Activated T-cell treated with anti-CD3 and anti-CD28 coated beads, Interleukin-2, amount 50 U/mL, for 24 hours (primary cell): ENCODE results near the gene TFCP2L1.

Experiments
- DNase-seq: peaks from one replicate; pipeline ENCODE4 v3.0.0-alpha.2; 2020
- H3K27ac Mint-ChIP-seq: 2 replicates; pipeline ENCODE4 v1.8.0; 2020; ENCODE audit warnings: mild to moderate bottlenecking, mixed read lengths
- H3K27me3 Mint-ChIP-seq: 2 replicates; pipeline ENCODE4 v1.8.0; 2020; ENCODE audit warnings: mixed read lengths
- H3K36me3 Mint-ChIP-seq: 2 replicates; pipeline ENCODE4 v1.8.0; 2020; ENCODE audit warnings: low read depth, mixed read lengths
- H3K4me1 Mint-ChIP-seq: 2 replicates; pipeline ENCODE4 v1.8.0; 2020; ENCODE audit warnings: low read depth, mixed read lengths
- H3K4me3 Mint-ChIP-seq: 2 replicates; pipeline ENCODE4 v1.8.0; 2020; ENCODE audit warnings: mild to moderate bottlenecking, moderate library complexity, mixed read lengths
- H3K9me3 Mint-ChIP-seq: 2 replicates; pipeline ENCODE4 v1.8.0; 2020; ENCODE audit warnings: mixed read lengths

TFCP2L1 gene

DNA sequence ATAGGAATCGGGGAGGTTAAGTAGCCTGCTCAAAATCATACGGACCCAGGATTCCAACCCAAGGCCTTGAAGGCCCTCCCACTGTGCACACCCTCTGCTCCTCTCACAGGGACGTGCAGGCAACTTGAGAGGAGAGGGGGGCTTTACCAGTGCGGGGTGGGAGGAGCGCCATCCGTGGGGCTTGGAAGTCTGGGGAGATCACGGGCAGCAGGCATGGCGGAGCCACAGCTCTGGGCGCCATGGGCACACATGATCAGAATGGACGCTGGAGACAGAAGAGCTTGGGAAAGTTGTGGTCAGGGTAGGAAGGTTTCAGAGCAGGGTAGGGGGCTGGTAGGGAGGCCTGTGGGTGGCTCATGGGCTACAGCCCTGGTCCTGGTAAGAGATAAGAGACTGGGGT is 70.7 kb downstream of the TFCP2L1 start:
- H3K4me3 Mint-ChIP-seq: no peak overlapping the region
- no peak overlapping the region for H3K27ac Mint-ChIP-seq
- no peaks in the 10 kb centered on the region for H3K9me3 Mint-ChIP-seq
- no peaks in the 10 kb centered on the region for H3K36me3 Mint-ChIP-seq
- H3K4me1 Mint-ChIP-seq: no peaks in the 10 kb centered on the region
- DNase-seq: no peak
- no peaks in the 10 kb centered on the region for H3K27me3 Mint-ChIP-seq

DNA sequence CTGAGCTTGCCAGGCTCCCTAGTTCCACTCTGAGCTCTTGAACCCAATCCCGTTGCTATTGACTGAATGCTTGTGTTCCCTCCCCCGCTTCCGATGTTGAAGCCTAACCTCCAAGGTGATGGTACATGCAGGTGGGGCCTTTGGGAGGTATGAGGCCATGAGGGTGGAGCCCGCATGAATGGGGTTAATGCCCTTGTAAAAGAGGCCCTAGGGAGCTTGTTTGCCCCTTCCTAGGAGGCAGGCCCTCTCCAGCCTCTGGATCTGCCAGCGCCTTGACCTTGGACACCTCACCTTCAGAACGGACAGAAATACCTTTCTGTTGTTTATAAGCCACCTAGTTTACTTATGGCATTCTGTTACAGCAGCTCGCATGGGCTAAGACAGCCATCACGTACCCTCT is 71.6 kb downstream of the TFCP2L1 start:
- Mint-ChIP-seq H3K9me3 (no peaks in the 10 kb centered on the region), H3K4me1 (no peaks in the 10 kb centered on the region), H3K4me3 (no peak overlapping the region), H3K36me3 (no peaks in the 10 kb centered on the region), H3K27me3 (no peaks in the 10 kb centered on the region), H3K27ac (no peak overlapping the region)
- no peak for DNase-seq

DNA sequence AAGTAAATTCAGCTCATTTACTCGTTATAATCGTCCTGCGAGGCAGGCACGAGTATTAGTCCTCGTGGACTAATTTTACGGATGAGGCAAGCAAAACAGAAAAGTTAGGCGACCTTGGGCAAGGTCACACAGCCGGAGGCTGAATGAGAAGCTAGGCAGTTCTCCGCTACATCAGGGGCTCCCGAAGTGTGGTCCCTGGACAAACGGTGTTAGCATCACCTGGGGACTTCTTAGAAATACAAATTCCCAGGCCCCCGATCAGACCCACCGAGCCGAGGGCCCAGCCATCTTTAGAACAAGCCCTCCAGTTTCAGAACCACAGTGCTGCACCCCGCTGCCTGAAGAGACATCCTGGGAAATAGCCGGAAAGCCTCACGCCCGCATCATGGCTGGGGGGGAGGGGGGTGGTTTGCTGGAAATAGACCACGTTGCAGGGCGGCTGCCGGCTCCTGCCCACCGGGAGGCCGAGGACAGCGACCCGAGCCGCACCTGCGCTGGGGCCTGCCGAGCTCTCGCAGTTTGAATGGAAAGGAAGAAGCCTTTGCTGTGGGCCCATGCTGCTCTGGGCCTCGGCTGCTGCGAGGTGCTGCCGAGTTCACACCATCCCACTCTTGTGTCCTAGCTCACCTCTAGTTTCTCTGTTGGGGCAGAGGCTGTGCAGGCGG is 72.2 kb downstream of the TFCP2L1 start:
- Mint-ChIP-seq H3K27ac (no peak overlapping the region), H3K4me1 (no peaks in the 10 kb centered on the region), H3K36me3 (no peaks in the 10 kb centered on the region), H3K9me3 (no peaks in the 10 kb centered on the region), H3K4me3 (no peak overlapping the region), H3K27me3 (no peaks in the 10 kb centered on the region)
- no peak for DNase-seq

DNA sequence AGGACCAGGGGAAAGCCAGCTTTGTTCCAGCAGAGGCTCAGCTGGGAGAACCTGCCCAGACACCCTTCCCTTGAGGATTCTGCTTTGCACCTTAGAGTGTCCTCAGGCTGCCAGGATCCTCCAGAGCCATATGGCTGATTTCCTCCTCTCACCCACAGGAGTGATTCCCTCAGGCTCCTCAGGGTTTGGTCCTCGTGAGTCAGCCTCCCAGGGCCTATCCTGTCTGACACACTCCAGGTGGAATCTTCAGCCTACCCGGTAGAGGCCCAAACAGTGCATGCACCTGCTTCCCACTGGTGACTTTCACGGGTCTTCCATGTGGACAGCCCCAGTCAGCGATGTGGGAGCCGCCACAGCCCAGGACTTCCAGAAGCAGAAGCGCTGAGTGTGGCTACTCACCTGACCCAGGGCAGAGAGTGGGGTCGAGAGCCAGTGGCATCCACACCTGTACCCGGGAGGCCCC is 73.3 kb downstream of the TFCP2L1 start:
- Mint-ChIP-seq H3K4me3 (no peak overlapping the region), H3K27me3 (no peaks in the 10 kb centered on the region), H3K36me3 (no peaks in the 10 kb centered on the region), H3K4me1 (no peaks in the 10 kb centered on the region), H3K27ac (no peak overlapping the region), H3K9me3 (no peaks in the 10 kb centered on the region)
- DNase-seq: no peak

DNA sequence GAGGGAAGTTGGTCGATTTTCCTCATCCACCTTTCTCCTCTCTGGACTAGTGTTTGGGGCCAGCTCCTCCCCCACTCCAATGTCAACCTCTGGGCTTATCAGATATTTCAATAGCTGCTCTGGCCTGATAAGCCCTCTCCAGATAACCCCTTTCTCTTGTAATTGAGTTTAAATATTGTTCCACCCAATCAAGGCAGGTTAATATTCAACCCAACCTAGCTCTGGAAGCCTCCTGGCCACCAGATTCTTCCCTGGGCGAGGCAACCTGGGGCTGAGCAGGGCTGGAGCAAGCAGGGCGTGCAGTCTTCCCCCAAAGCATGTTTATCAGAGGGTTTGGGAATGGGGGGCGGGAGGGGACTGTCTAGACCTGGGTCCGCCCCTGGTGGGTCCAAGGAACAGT is 73.8 kb downstream of the TFCP2L1 start:
- no peaks in the 10 kb centered on the region for H3K36me3 Mint-ChIP-seq
- H3K27me3 Mint-ChIP-seq: no peaks in the 10 kb centered on the region
- DNase-seq: no peak
- no peak overlapping the region for H3K4me3 Mint-ChIP-seq
- H3K4me1 Mint-ChIP-seq: no peaks in the 10 kb centered on the region
- no peak overlapping the region for H3K27ac Mint-ChIP-seq
- H3K9me3 Mint-ChIP-seq: no peaks in the 10 kb centered on the region

DNA sequence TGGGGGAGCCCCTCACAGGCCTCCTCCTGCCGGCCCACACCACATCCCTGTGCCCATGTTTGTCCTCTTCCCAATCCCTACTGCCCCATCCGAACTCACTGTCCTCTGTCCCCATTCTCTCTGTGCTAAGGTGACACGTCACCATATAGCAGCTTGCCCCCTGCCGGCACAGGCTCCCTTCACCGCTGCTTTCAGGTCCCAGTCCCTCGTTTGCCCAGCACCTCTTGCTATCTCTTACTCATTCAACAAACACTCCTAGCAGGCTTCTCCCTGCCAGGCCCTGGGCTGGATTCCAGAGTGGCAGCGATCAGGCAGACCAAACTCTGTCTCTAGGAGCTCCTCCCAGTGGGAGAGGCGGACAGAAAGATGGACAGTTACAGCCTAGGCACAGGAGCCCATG is 74.3 kb downstream of the TFCP2L1 start:
- Mint-ChIP-seq H3K36me3 (no peaks in the 10 kb centered on the region), H3K27ac (no peak overlapping the region)
- DNase-seq: no peak

DNA sequence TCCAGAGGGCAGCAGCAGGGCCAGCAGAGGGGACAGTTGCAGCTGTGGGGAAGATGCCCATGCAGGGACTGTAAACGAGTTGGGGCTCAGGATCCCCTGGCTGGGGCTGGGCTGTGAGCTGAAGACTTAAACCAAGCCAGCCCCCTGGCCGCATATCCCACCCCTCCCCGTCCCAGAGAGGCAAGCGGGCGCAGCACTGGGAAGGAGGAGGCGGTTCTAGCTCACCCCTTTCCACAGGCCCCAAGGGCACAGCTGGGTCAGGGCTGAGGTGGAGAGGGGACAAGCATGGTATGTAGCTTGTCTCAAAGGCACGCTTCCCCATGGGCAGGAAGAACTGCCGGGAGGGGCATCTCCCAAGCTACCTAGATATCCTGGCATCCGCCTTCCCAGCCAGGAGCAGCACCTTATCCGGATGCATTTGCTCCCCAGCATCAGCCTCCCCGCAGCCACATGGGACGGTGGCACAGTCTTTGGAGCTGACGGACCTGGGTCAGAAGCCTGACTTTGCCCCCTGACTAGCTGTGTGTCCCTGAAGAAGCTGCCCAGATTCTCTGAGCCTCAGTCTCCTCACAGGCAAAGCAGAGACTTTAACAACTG is 75.9 kb downstream of the TFCP2L1 start:
- no peaks in the 10 kb centered on the region for H3K36me3 Mint-ChIP-seq
- no peaks in the 10 kb centered on the region for H3K27me3 Mint-ChIP-seq
- DNase-seq: no peak
- H3K27ac Mint-ChIP-seq: no peak overlapping the region
- H3K4me1 Mint-ChIP-seq: no peaks in the 10 kb centered on the region
- no peak overlapping the region for H3K4me3 Mint-ChIP-seq
- no peaks in the 10 kb centered on the region for H3K9me3 Mint-ChIP-seq

More for the DNA sequence above, 74.3 kb downstream of the TFCP2L1 start:
- Mint-ChIP-seq H3K27me3 (no peaks in the 10 kb centered on the region), H3K4me3 (no peak overlapping the region), H3K4me1 (no peaks in the 10 kb centered on the region), H3K9me3 (no peaks in the 10 kb centered on the region)

DNA sequence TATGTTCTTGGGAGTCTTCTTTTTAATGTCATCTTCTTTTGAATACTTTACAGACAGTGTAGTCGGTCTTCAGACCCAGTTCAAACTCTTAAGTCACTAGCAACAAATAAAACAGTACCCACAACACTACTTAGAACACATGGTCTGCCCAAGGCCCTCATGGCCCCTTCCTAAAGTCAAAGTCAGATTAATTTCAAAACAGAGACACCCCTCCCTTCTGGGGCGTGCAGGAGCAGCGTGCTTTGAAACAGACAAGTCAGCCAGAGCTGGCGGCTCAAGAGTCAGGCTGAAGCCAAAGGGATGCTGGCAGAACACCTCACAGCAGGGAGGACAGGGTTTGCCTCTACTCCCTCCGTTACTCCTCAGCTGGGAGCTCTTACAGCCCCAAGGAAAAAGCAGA is 77.5 kb downstream of the TFCP2L1 start:
- Mint-ChIP-seq H3K27me3 (no peaks in the 10 kb centered on the region), H3K4me3 (no peak overlapping the region), H3K9me3 (no peaks in the 10 kb centered on the region), H3K36me3 (no peaks in the 10 kb centered on the region), H3K27ac (no peak overlapping the region), H3K4me1 (no peaks in the 10 kb centered on the region)
- DNase-seq: no peak

DNA sequence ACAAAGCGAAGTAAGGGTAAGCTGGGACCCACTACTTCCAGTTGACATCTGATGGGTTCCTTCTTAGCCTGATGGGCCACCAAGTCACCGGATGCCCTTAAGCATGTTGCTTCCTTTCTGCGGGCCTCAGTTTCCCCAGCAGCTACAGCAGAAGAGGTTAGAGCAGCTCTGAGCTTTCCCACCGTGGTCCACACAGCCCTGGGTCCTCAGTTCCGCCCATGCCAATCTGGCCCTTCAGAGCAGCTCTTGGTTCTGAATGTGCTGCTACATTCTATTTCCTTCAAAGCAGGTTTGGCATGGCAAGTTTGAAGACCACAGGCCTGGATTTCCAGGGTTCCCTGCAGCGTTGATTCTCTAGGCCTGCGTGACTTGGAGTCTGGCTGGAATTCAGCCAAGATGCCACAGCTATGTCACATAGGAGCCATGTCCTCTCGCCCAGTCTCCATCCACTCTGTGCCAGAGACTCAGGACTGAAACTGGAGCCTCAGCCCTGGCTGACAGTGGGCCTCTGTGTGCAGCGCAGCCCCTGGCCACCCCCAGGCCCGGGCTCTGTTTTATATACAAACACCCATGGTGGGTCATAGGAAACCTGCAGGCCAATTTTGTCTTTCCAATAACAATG is 79.6 kb downstream of the TFCP2L1 start:
- H3K4me3 Mint-ChIP-seq: no peak overlapping the region
- H3K27me3 Mint-ChIP-seq: no peaks in the 10 kb centered on the region
- no peaks in the 10 kb centered on the region for H3K4me1 Mint-ChIP-seq
- no peak overlapping the region for H3K27ac Mint-ChIP-seq
- no peak for DNase-seq
- H3K9me3 Mint-ChIP-seq: no peaks in the 10 kb centered on the region
- no peaks in the 10 kb centered on the region for H3K36me3 Mint-ChIP-seq

DNA sequence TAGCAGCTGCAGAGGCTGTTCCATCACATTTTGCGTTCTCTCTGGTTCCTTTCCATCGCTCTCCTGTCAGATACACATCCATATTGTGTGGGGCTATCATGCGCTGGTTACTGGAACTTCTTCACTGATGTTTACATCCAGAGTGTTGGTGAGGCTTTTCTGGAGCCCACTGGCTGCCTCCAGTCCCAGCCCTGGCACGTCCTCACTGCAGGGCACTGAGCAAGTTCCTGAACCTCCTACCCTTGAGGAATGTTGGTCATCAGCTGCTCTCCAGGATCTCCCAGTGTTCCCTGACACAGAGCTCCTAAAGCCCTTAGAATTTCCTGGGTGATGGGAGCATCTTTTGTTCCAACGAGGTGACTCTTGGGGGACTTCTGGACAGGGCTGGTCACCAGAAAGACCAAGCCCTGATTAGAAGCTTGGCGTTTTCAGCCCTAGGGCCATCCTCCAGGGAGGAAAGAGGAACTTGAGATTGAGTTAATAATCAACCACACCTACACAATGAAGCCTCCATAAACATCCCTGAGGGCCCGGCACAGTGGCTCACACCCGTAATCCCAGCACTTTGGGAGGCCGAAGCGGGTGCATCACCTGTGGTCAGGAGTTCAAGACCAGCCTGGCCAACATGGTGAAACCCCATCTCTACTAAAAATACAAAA is 81.3 kb downstream of the TFCP2L1 start:
- no peaks in the 10 kb centered on the region for H3K9me3 Mint-ChIP-seq
- DNase-seq: no peak

DNA sequence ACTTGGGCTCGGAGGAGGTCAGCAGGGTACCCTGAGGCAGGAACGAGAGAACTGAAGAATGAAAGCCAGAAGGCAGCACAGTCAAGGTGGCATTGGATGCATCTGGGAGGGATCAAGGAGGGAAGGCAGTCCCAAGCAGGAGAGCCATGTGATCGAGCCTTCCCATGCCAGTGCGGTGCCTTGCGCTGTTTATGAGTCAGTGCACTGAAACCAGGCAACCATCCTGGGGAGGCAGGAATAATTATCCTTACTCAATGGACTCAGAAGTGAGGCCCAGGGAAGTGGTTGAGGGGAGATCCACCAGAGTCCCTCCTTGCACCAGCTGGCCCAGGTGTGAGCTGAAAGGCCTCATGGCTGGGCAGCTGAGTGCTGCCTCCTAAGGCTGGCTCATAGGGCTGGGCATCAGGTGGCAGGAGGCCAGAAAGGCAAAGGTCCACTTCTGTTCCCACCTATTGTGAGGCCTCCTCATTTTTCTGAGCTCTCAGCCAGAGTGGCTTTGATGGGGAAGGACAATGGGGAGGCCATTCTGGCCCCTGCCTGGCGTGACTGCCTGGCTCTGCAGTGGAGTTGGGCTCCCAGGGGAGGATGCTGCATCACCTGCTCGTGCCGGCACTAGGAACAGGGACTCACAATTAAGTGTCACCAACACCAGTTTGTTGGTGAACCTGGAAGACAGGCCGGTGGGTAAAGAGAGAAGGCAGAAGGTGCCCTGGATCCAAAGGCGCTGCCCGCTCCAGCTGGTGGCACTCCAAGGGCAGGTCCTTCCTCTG is 82.3 kb downstream of the TFCP2L1 start:
- Mint-ChIP-seq H3K4me1 (no peaks in the 10 kb centered on the region), H3K4me3 (no peak overlapping the region), H3K27me3 (no peaks in the 10 kb centered on the region), H3K36me3 (no peaks in the 10 kb centered on the region), H3K27ac (no peak overlapping the region), H3K9me3 (no peaks in the 10 kb centered on the region)
- DNase-seq: no peak

More for the DNA sequence above, 81.3 kb downstream of the TFCP2L1 start:
- Mint-ChIP-seq H3K4me1 (no peaks in the 10 kb centered on the region), H3K4me3 (no peak overlapping the region), H3K27ac (no peak overlapping the region), H3K36me3 (no peaks in the 10 kb centered on the region), H3K27me3 (no peaks in the 10 kb centered on the region)

DNA sequence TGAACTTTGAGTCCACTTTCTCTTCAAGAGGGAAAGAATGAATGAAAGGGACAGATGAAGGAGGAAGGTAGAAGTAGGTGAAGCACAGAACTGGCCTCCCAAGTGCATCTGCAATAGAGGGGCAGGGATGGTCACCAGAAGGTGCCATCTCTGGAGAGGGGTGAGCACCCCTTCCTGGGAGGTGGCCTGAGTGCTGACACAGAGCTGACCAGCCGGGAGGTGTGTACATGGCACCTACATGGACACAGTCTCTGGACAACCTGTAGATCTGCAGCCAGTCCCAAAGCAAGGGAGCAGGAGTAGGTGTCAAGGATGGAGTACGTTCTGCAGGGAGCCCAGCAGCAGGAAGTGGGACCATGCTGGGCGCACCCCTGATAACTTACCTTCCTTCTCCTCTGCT is 83.2 kb downstream of the TFCP2L1 start:
- DNase-seq: no peak
- H3K27ac Mint-ChIP-seq: no peak overlapping the region
- no peak overlapping the region for H3K4me3 Mint-ChIP-seq
- H3K9me3 Mint-ChIP-seq: no peaks in the 10 kb centered on the region
- no peaks in the 10 kb centered on the region for H3K4me1 Mint-ChIP-seq
- H3K27me3 Mint-ChIP-seq: no peaks in the 10 kb centered on the region
- H3K36me3 Mint-ChIP-seq: no peaks in the 10 kb centered on the region

DNA sequence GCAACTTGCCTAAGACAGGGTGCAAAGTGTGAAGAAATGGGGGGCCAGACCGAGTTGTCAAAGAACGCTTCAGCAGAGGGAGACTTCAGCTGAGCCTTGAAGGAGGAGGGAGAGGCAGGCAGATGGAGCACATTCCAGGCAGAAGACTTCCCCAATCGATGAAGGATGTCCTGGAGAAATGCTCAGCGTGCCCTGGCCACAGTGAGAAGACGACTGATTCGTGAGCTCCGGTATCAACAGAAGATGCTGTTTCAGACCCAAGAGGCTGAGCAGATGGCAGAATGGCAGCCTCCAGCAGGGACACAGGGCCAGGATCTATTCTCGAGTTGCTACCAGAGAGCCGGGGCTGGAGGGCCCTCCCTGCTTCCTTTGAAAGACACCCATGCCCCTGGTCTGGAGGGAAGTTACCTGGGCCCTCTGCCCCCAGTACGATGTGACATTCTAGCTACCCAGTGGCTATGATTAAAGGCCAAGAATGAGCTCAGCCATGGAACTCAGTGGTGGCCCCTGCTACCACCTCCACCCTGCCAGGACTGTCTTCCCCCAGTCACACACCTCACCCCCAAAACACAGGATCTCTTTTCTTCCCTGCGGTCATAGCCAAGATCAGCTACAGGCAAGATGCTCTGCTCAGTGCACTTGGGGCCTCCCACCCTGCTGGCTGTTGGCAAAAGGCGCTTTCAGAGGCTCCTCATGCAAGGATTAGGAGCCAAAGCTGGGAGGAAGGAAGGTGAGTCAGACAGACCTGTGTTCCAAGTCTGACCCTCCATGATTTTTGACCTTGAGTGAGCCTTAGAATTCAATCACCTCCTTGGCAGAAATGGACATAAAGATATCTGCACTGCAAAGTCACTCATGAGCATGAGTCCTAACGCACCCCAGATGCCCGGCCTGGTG is 84.3 kb downstream of the TFCP2L1 start:
- Mint-ChIP-seq H3K4me3 (no peak overlapping the region), H3K36me3 (no peaks in the 10 kb centered on the region), H3K27ac (no peak overlapping the region), H3K27me3 (no peaks in the 10 kb centered on the region), H3K4me1 (no peaks in the 10 kb centered on the region), H3K9me3 (no peaks in the 10 kb centered on the region)
- no peak for DNase-seq

DNA sequence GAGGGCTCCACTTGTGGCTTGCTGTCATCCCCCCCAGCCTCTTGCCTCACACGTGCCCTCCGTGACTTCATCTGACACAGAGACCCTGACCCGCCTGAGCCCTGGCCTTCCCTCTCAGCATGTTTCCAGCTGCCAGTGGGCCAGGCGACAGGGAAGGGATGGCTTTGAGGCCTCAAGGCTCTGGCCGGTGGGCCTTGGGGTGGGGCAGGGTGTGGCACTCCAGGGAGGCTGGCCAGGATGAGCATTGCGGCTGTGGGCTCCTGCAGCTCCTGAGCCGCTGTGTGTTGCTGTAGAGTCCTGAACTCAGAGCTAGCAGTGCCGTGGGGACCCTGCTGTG is 85.0 kb downstream of the TFCP2L1 start:
- H3K36me3 Mint-ChIP-seq: no peaks in the 10 kb centered on the region
- H3K4me1 Mint-ChIP-seq: no peaks in the 10 kb centered on the region
- H3K27ac Mint-ChIP-seq: no peak overlapping the region
- H3K4me3 Mint-ChIP-seq: no peak overlapping the region
- DNase-seq: no peak
- no peaks in the 10 kb centered on the region for H3K9me3 Mint-ChIP-seq
- no peaks in the 10 kb centered on the region for H3K27me3 Mint-ChIP-seq
